Hepatocyte (in vitro differentiated cells): ENCODE measurements around the gene MAP4K2.

ENCODE experiments used
- EZH2 ChIP-seq: fragments of 200-600 bp; sonication (generic); IDR thresholded peaks from 2 replicates; pipeline ENCODE4 v1.6.1; 2016; ENCODE audit warnings: antibody characterized with exemption, mild to moderate bottlenecking, borderline replicate concordance
- EZH2phosphoT487 ChIP-seq: fragments of 200-600 bp; sonication (generic); IDR thresholded peaks from one replicate; pipeline ENCODE4 v1.6.1; 2018; ENCODE audit warnings: antibody characterized with exemption, mild to moderate bottlenecking, low read depth, moderate library complexity; ENCODE audit not compliant: unreplicated experiment, severe bottlenecking
- TF ChIP-seq, protein P1 (sequence below): fragments of 200-600 bp; sonication (generic); IDR thresholded peaks from 2 replicates; pipeline ENCODE4 v1.5.1; 2016; ENCODE audit warnings: antibody characterized with exemption, mild to moderate bottlenecking; ENCODE audit not compliant: poor library complexity

DNA sequence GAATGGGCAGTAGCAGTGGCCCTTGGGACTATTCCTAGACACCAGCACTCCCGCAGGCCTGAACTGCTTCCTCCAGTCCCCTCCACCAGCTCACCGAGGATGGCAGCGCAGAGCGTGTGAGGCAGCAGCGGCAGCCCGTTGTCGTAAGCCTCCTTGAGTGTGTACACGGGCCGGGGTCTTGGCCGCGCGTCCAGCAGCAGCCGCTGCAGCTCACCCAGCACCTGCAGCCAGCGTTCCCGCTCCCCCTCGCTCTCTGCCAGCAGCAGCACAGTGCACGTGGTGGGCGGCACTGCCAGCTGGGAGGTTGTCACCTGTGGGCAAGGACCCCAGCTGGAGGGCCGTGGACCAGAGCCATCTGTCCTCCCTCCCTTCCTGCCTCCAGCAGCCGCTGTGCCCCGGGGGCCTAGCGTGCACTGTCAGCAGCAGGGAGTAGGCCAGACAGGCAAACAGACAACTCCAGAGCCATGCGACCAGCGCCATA is 28.4 kb upstream of the MAP4K2 start:
- TF ChIP-seq, protein P1, sequence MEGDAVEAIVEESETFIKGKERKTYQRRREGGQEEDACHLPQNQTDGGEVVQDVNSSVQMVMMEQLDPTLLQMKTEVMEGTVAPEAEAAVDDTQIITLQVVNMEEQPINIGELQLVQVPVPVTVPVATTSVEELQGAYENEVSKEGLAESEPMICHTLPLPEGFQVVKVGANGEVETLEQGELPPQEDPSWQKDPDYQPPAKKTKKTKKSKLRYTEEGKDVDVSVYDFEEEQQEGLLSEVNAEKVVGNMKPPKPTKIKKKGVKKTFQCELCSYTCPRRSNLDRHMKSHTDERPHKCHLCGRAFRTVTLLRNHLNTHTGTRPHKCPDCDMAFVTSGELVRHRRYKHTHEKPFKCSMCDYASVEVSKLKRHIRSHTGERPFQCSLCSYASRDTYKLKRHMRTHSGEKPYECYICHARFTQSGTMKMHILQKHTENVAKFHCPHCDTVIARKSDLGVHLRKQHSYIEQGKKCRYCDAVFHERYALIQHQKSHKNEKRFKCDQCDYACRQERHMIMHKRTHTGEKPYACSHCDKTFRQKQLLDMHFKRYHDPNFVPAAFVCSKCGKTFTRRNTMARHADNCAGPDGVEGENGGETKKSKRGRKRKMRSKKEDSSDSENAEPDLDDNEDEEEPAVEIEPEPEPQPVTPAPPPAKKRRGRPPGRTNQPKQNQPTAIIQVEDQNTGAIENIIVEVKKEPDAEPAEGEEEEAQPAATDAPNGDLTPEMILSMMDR: no peak
- TF ChIP-seq EZH2phosphoT487 (no peak), EZH2 (no peak)
